ENCODE data around the gene KISS1R.
"Not testable (repeated sequence)": the region's sequence is repeated elsewhere in the genome, so short reads cannot be mapped to it uniquely, and the experiment has no call there.

KISS1R gene

DNA sequence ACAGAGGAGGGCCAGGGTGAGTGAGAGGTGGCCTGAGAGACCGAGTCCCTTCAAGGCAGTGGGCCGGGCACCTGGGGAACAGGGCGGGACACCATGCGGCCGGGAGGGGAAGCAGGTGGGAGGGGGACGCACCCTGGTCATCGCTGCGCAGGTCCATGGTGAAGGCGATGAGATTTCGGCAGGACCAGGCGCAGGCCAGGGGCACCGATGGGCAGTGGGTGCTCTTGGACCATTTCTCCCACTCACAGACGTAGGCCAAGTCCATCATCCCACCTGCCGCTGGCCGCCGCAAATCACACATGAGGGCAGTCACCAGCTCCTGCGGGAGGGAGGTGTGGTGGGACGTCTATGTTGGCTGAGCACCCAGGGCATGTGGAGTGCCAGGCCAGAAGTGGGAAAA is 26.3 kb upstream of the KISS1R start:
- no peak overlapping the region for H3K4me2 ChIP-seq (ENCODE audit: low read depth, low read length, poor library complexity, severe bottlenecking)
- no peaks in the 10 kb centered on the region for H3K4me1 ChIP-seq (ENCODE audit: insufficient read depth, low read length, poor library complexity, severe bottlenecking)
- peaks cover 14% of the 10 kb centered on the region; the same call in 1 of the 2 replicates for H3K79me2 ChIP-seq (ENCODE audit: insufficient read depth, low read length)
- H3K9ac ChIP-seq (ENCODE audit: low read depth, low read length, poor library complexity, severe bottlenecking) = no peak overlapping the region
- H3K27me3 ChIP-seq (ENCODE audit: insufficient read depth, low read length, poor library complexity, severe bottlenecking) = no peaks in the 10 kb centered on the region
- peaks cover 2% of the 10 kb centered on the region; the same call in 1 of the 2 replicates for H3K36me3 ChIP-seq (ENCODE audit: insufficient read depth, low read length)
- no peaks in the 10 kb centered on the region for H3F3A ChIP-seq (ENCODE audit: low read depth)
- H3K4me3 ChIP-seq (ENCODE audit: low read length, poor library complexity, severe bottlenecking) = no peak overlapping the region
- H3K9me2 ChIP-seq (replicated peaks; ENCODE audit: low read depth, low read length) = no peaks in the 10 kb centered on the region
- H3K9me3 ChIP-seq (ENCODE audit: insufficient read depth, low read depth, low read length) = no peaks in the 10 kb centered on the region
- peaks cover 3% of the 10 kb centered on the region for H4K20me1 ChIP-seq (ENCODE audit: insufficient read depth, low read length, poor library complexity, severe bottlenecking)
- H2AFZ ChIP-seq (ENCODE audit: low read length) = no peak overlapping the region
- TF ChIP-seq, protein P1, sequence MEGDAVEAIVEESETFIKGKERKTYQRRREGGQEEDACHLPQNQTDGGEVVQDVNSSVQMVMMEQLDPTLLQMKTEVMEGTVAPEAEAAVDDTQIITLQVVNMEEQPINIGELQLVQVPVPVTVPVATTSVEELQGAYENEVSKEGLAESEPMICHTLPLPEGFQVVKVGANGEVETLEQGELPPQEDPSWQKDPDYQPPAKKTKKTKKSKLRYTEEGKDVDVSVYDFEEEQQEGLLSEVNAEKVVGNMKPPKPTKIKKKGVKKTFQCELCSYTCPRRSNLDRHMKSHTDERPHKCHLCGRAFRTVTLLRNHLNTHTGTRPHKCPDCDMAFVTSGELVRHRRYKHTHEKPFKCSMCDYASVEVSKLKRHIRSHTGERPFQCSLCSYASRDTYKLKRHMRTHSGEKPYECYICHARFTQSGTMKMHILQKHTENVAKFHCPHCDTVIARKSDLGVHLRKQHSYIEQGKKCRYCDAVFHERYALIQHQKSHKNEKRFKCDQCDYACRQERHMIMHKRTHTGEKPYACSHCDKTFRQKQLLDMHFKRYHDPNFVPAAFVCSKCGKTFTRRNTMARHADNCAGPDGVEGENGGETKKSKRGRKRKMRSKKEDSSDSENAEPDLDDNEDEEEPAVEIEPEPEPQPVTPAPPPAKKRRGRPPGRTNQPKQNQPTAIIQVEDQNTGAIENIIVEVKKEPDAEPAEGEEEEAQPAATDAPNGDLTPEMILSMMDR (conservative IDR thresholded peaks at IDR 0.05; ENCODE audit: low read length) = no peak
- TF ChIP-seq EZH2phosphoT487 (IDR thresholded peaks at IDR 0.05; ENCODE audit: borderline replicate concordance) = no peak

DNA sequence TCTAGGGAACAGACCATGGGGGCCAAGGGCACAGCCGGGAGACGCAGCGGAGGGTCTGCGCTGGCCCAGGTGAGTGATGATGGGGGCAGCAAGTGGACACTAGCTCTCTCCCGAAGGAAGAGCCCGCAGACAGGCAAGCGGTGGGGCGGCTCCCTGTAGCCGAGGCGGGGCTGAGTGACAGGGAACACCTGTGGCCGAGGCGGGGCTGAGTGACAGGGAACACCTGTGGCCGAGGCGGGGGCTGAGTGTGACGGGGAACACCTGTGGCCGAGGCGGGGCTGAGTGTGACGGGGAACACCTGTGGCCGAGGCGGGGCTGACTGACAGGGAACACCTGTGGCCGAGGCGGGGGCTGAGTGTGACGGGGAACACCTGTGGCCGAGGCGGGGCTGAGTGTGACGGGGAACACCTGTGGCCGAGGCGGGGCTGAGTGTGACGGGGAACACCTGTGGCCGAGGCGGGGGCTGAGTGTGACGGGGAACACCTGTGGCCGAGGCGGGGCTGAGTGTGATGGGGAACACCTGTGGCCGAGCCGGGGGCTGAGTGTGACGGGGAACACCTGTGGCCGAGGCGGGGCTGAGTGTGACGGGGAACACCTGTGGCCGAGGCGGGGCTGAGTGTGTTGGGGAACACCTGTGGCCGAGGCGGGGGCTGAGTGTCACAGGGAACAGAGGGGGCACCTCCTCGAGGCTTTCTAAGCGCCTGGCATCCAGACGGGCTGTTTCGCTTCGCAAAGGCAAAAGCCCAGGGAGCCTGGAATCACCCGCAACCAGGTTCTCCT is 25.5 kb upstream of the KISS1R start:
- peak overlapping the region; percentile 83 for H3K4me3 ChIP-seq (ENCODE audit: low read length, poor library complexity, severe bottlenecking)
- peak overlapping the region; percentile 82 for H3K9ac ChIP-seq (ENCODE audit: low read depth, low read length, poor library complexity, severe bottlenecking)

DNA sequence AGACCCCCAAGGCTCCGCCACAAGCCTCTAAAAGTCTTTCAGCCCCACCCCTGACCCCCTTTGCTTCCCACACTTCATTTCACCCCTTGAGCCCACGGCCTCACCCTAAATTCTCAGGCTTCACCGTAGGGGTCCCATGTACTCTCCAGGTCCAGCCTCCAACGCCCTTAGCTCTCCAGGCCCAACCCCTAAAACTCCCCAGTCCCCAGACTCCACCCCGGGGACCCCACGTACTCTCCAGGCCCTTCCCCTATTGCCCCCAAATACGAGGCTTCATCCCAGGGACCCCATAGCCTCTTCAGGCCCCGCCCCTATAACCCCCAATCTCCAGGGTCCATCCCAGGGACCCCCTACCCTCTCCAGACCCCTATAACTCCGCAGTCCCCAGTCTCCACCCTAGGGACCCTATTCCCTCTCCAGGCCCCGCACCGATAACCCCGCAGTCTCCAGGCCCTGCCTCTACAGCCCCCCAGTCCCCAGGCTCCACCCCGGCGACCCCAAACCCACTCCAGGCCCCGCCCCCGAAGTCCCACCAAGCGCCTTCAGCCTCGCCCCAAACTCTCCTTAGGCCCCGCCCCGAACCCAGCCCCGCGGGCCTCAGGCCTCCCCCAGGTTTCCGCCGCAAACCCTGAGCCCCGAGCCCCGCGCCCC is 24.8 kb upstream of the KISS1R start:
- Histone ChIP-seq H2AFZ (ENCODE audit: low read length) (no peak overlapping the region), H3K4me2 (ENCODE audit: low read depth, low read length, poor library complexity, severe bottlenecking) (peak overlapping the region; percentile 98), H3K4me3 (ENCODE audit: low read length, poor library complexity, severe bottlenecking) (peak overlapping the region; percentile 83), H4K20me1 (ENCODE audit: insufficient read depth, low read length, poor library complexity, severe bottlenecking) (peaks cover 3% of the 10 kb centered on the region), H3K27me3 (ENCODE audit: insufficient read depth, low read length, poor library complexity, severe bottlenecking) (no peaks in the 10 kb centered on the region), H3K9me3 (ENCODE audit: insufficient read depth, low read depth, low read length) (no peaks in the 10 kb centered on the region), H3K36me3 (ENCODE audit: insufficient read depth, low read length) (peaks cover 2% of the 10 kb centered on the region; the same call in 1 of the 2 replicates), H3K4me1 (ENCODE audit: insufficient read depth, low read length, poor library complexity, severe bottlenecking) (no peaks in the 10 kb centered on the region), H3K9me2 (replicated peaks; ENCODE audit: low read depth, low read length) (no peaks in the 10 kb centered on the region), H3K79me2 (ENCODE audit: insufficient read depth, low read length) (peaks cover 14% of the 10 kb centered on the region; the same call in 1 of the 2 replicates), H3F3A (ENCODE audit: low read depth) (no peaks in the 10 kb centered on the region), H3K9ac (ENCODE audit: low read depth, low read length, poor library complexity, severe bottlenecking) (peak overlapping the region; percentile 82)
- TF ChIP-seq, protein P1 (conservative IDR thresholded peaks at IDR 0.05; ENCODE audit: low read length) = no peak
- TF ChIP-seq EZH2phosphoT487 (IDR thresholded peaks at IDR 0.05; ENCODE audit: borderline replicate concordance) = no peak

More for the DNA sequence above, 25.5 kb upstream of the KISS1R start:
- H3K9me3 ChIP-seq (ENCODE audit: insufficient read depth, low read depth, low read length); H3F3A ChIP-seq (ENCODE audit: low read depth); H3K27me3 ChIP-seq (ENCODE audit: insufficient read depth, low read length, poor library complexity, severe bottlenecking); H3K4me1 ChIP-seq (ENCODE audit: insufficient read depth, low read length, poor library complexity, severe bottlenecking); H3K9me2 ChIP-seq (replicated peaks; ENCODE audit: low read depth, low read length); H4K20me1 ChIP-seq (ENCODE audit: insufficient read depth, low read length, poor library complexity, severe bottlenecking); H2AFZ ChIP-seq (ENCODE audit: low read length); H3K36me3 ChIP-seq (ENCODE audit: insufficient read depth, low read length): not testable (repeated sequence)
- peaks cover 14% of the 10 kb centered on the region; the same call in 1 of the 2 replicates for H3K79me2 ChIP-seq (ENCODE audit: insufficient read depth, low read length)
- H3K4me2 ChIP-seq (ENCODE audit: low read depth, low read length, poor library complexity, severe bottlenecking) = peak overlapping the region; percentile 98
